ENCODE data around the gene PLA2G1B. TPM values are rescaled to one million over a fixed set of nuclear protein-coding genes. Genes with fewer than 3 reads are reported as not detected.

The PLA2G1B gene
- total RNA-seq, 1 experiment from 2014 or later, result not detected

- H3K27me3 ChIP-seq, result peaks cover 7% of the 10 kb centered on the region; the same call in 1 of the 2 replicates
- no peak for DNase-seq
- H3K4me3 ChIP-seq, result no peak overlapping the region
- H3K36me3 ChIP-seq, result no peaks in the 10 kb centered on the region
- H3K9me3 ChIP-seq, result no peaks in the 10 kb centered on the region
Observed at GRCh38 chr12:120363274-120363855, 35.8 kb upstream of the PLA2G1B start.

GRCh38 chr12:120362516-120363273 lies 35.1 kb upstream of the PLA2G1B start:
- DNase-seq, result no peak
- peaks cover 4% of the 10 kb centered on the region; the same call in 1 of the 2 replicates for H3K27me3 ChIP-seq

DNA sequence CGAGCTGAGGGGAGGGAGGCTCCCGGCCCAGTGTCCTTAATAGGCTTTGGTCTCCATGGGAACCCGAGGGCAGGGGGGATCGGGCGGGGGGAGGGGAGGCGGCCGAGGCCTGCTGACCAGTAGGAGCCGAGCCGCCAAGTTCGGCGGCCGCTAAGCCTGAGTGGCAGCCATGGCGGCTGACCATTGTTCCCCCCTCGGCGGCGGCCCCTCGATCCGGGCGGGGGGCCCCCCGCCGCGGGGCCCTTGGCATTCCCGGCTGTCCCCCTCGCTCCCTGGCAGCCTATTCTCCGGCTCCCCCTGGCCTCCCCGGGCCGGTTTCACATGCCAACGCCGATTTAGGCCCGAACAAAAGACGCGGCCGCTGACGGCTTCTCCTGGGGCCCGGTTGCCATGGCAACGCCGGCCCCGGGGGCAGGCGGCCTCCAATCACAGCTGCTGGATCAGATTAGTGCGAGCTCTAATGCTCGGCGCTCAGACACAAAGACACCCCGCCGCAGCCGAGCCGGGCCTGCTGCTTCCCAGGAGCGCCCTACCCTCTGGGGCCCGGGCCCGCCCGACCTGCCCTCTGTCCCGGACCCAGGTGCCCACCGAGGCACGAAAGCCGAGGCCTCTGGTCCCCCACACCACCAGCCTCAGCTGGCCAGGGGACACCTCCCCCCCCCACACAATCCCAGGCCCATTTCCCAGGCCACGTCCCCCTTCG lies 34.1 kb upstream of the PLA2G1B start:
- no peaks in the 10 kb centered on the region for H3K9me3 ChIP-seq
- no peak for DNase-seq
- H3K4me3 ChIP-seq, result no peak overlapping the region
- no peaks in the 10 kb centered on the region for H3K27me3 ChIP-seq
- no peaks in the 10 kb centered on the region for H3K36me3 ChIP-seq

More at GRCh38 chr12:120362516-120363273, 35.1 kb upstream of the PLA2G1B start:
- Histone ChIP-seq H3K36me3 (no peaks in the 10 kb centered on the region), H3K9me3 (no peaks in the 10 kb centered on the region), H3K4me3 (no peak overlapping the region)

DNA sequence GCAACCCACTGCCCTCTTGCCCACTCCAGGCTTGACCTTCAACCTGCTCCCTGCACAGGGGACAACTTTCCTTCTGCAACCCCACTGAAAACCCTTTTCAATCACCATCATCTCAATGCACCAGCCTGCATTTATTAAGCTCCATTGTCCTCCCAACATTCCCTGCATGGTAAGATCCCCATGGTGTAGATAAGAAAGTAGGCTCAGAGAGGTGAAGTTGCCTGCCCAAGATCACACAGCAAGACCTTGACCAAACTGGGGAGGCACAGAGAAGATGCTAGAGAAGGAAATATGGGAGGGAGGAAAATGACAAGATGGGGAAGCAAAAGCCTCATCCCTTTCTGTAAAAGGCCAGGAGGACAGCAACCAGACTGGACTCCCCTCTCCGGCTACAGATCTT lies 31.5 kb upstream of the PLA2G1B start:
- DNase-seq, result no peak
- no peaks in the 10 kb centered on the region for H3K9me3 ChIP-seq
- H3K36me3 ChIP-seq, result no peaks in the 10 kb centered on the region
- no peak overlapping the region for H3K4me3 ChIP-seq
- no peaks in the 10 kb centered on the region for H3K27me3 ChIP-seq

GRCh38 chr12:120358412-120359100 lies 31.0 kb upstream of the PLA2G1B start:
- no peak for DNase-seq
- Histone ChIP-seq H3K27me3 (no peaks in the 10 kb centered on the region), H3K36me3 (no peaks in the 10 kb centered on the region), H3K9me3 (no peaks in the 10 kb centered on the region), H3K4me3 (no peak overlapping the region)

DNA sequence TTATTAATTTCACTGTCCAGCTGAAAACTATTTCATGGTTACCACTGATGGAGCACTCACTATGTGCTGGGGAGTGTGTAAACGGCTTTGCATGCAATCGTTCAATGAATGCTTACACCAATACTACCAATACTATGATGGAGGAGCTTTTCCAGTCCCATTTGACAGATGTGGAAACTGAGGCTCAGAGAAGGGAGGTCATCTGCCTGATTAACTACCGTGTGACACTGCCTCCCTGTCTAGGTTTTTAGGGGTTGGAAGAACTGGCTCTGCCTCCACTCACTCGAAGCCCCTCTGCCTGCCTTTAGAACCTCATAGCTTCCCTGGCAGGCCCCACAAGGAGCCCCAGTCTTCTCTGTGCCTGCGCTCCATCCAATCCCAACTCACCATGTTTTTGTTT lies 29.5 kb upstream of the PLA2G1B start:
- Histone ChIP-seq H3K9me3 (no peaks in the 10 kb centered on the region), H3K4me3 (no peak overlapping the region), H3K27me3 (no peaks in the 10 kb centered on the region), H3K36me3 (no peaks in the 10 kb centered on the region)
- no peak for DNase-seq

DNA sequence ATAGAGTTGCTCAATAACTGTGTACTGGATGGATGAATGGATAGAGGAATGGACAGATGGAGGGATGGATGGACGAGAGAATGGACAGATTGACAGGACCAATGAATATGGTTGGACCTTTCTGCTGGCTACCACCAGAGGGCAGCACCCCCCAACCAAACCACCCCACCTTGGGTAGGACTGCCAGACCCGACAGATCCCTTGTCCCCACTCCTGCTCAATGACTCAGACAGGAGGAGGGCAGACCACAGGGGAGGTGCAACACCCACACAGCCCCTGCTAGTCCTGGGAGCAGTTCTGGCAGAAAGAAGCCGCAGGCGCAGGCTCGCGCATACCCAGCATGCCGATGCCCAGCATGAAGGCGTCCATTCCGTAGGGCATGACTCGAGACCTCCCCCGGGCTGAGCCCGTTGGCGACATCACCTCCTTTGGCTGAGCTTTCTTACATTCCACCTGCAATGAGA lies 29.0 kb upstream of the PLA2G1B start:
- H3K9me3 ChIP-seq, result no peaks in the 10 kb centered on the region
- H3K36me3 ChIP-seq, result no peaks in the 10 kb centered on the region
- peak; percentile 84 for DNase-seq
- H3K4me3 ChIP-seq, result no peak overlapping the region
- H3K27me3 ChIP-seq, result no peaks in the 10 kb centered on the region

DNA sequence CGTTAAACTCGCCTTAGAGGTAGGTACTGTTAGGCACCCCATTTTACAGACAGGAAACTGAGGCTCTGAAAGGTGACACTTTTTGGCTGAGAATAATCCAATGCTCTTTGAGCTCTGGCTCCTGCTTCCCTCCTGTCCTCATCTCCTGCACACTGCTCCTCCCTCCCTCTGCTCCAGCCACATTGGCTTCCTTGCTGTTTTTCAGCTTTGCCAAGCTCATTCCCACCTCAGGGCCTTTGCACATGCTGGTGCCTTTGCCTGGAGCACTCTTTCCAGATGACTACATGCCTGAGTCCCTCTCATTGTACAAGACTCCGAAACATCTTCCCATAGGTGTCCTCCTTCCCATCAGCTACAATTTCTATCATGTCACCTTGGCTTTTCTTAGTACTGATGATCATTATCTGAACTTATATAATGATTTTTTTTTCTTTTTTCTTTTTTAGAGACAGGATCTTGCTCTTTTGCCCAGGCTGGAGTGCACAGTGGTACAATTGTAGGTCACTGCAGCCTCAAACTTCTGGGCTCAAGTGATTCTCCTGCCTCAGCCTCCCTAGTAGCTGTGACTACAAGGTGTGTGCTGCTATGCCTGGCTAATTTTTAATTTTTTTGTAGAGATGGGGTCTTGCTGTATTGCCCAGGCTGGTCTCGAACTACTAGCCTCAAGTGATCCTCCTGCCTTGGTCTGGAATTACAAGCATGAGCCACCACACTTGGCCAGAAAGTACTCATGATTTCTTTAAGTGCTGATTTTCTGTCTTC lies 26.2 kb upstream of the PLA2G1B start:
- Histone ChIP-seq H3K36me3 (no peaks in the 10 kb centered on the region), H3K4me3 (no peak overlapping the region), H3K9me3 (no peaks in the 10 kb centered on the region), H3K27me3 (no peaks in the 10 kb centered on the region)
- DNase-seq, result no peak

- Histone ChIP-seq H3K36me3 (no peaks in the 10 kb centered on the region), H3K27me3 (no peaks in the 10 kb centered on the region), H3K4me3 (no peak overlapping the region), H3K9me3 (no peaks in the 10 kb centered on the region)
- DNase-seq, result no peak
Observed at GRCh38 chr12:120353136-120353535, 25.6 kb upstream of the PLA2G1B start.

GRCh38 chr12:120352117-120352516 lies 24.5 kb upstream of the PLA2G1B start:
- Histone ChIP-seq H3K4me3 (no peak overlapping the region), H3K9me3 (no peaks in the 10 kb centered on the region), H3K36me3 (no peaks in the 10 kb centered on the region), H3K27me3 (no peaks in the 10 kb centered on the region)
- peak; percentile 79 for DNase-seq

DNA sequence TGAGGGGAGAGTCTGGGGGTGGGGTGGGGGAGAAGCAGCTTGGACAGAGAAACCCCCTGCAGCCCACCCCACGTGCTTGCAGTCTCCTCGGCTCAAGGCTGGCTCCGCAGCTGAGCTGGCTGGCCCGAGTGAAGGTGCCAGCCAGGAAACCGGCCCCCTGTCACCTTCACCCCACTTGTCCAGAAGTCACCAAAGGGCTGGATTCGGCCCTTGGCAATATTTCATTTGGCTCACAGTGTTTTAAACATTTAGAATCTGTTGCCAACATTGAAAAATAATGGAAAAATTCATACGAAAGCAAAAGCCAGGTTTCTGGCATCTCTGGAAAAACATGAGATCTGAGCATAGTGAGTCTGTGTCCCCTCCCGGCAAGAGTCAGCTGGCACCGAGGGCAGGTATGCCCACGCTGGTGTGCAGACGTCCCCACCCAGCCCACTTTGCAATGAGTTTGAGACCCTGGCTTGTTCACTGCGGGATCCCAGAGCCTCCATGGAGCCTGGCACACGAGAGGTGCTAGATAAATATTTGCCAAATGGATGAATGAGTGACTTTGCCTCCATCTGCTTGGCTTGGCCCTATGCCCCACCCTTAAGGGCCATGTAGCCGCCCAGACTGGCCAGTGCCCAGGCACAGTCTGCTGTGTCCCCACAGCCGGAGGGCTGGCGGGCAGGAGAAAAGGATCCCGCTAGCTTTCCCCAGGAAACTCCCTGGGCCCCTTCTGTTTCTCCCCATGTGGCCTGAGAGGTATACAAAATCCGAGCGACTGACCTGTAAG lies 23.2 kb upstream of the PLA2G1B start:
- Histone ChIP-seq H3K36me3 (no peaks in the 10 kb centered on the region), H3K9me3 (no peaks in the 10 kb centered on the region), H3K27me3 (no peaks in the 10 kb centered on the region), H3K4me3 (no peak overlapping the region)
- peak; percentile 80 for DNase-seq

GRCh38 chr12:120347766-120348165 lies 20.2 kb upstream of the PLA2G1B start:
- Histone ChIP-seq H3K9me3 (no peaks in the 10 kb centered on the region), H3K36me3 (no peaks in the 10 kb centered on the region), H3K27me3 (no peaks in the 10 kb centered on the region), H3K4me3 (no peak overlapping the region)
- no peak for DNase-seq

- Histone ChIP-seq H3K27me3 (no peaks in the 10 kb centered on the region), H3K36me3 (no peaks in the 10 kb centered on the region), H3K4me3 (no peak overlapping the region), H3K9me3 (no peaks in the 10 kb centered on the region)
- no peak for DNase-seq
Observed at GRCh38 chr12:120346681-120347080, 19.1 kb upstream of the PLA2G1B start.

DNA sequence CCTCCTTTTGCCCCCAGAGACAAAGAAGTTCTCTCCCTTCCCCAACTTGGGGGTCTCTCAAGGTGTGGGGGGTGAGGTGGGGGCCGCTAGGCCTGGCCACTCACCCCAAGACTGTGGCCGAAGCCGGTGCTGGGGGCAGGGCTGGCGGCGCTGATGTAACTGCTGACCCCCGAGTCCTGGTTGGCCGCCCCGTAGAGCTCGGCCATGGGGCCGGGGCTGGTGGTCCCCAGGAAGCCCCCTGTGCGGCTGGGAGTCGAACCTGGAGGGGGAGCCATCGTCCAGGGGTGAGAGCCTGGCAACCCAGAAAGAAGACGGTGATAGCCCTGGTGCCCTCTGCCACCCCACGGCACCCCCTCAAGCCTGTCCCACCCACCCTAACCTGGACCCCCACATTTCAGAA lies 18.5 kb upstream of the PLA2G1B start:
- no peak for DNase-seq
- H3K36me3 ChIP-seq, result no peaks in the 10 kb centered on the region
- H3K27me3 ChIP-seq, result no peaks in the 10 kb centered on the region
- no peaks in the 10 kb centered on the region for H3K9me3 ChIP-seq
- no peak overlapping the region for H3K4me3 ChIP-seq

- H3K36me3 ChIP-seq, result no peaks in the 10 kb centered on the region
- no peaks in the 10 kb centered on the region for H3K27me3 ChIP-seq
- H3K9me3 ChIP-seq, result no peaks in the 10 kb centered on the region
- DNase-seq, result no peak
- H3K4me3 ChIP-seq, result no peak overlapping the region
Observed at GRCh38 chr12:120343692-120344091, 16.1 kb upstream of the PLA2G1B start.
